HepG2 (cell line): ENCODE data around the gene VRK1. TPM values are rescaled to one million over a fixed set of nuclear protein-coding genes. Genes with fewer than 3 reads are reported as not detected.
A peak's percentile ranks its signal among the peaks of the same experiment; 100 is the strongest.

Source experiments
- ATAC-seq: fragments of 200-7000 bp; cut with Tn5 transposase; 3 replicates; pipeline ENCODE4 v1.9.1; 2020; ENCODE audit warnings: mild to moderate bottlenecking, moderate library complexity
- BruUV-seq: library from RNA; stranded (reverse); fragments of 400-500 nt; replicated peaks from 2 replicates; lab custom pipeline; 2021; lab: Mats Ljungman, UMichigan
- CTCF ChIA-PET: fragments of 300-600 bp; formaldehyde crosslinking; extraction: SDS; loops from one replicate; lab custom pipeline; 2021; ENCODE audit warnings: low total read pairs, inconsistent platforms, low intra/inter-chr PET ratio; lab: Yijun Ruan, JAX
- POLR2A ChIA-PET: fragments of 350-600 bp; sonication (Branson Sonifier 250); formaldehyde crosslinking; loops from one replicate; lab custom pipeline; 2020; ENCODE audit warnings: antibody characterized with exemption, inconsistent platforms; lab: Yijun Ruan, JAX
- DNase-seq: peaks from one replicate; pipeline ENCODE4 v3.0.0-alpha.2; 2015; ENCODE audit warnings: low spot score
- FAIRE-seq: peaks from 3 replicates; lab custom pipeline; 2011; peaks lifted over from hg19 to GRCh38; lab: Jason Lieb, UNC
- H2AFZ ChIP-seq: one replicate; pipeline ENCODE4 v1.6.1; 2011; ENCODE audit warnings: low read length, inconsistent platforms
- H3K27ac ChIP-seq: fragments of 300-600 bp; 3 replicates; pipeline ENCODE4 v1.8.0; 2011; ENCODE audit warnings: mixed run types, mild to moderate bottlenecking, mixed read lengths, low read length, inconsistent platforms; ENCODE audit not compliant: insufficient read depth; ENCODE audit errors: extremely low read length
- H3K27me3 ChIP-seq, 2 experiments: fragments of 200-600 bp in 1 of 2; 2 replicates in 1 of 2; 3 replicates in 1 of 2; pipeline versions ENCODE4 v1.6.0 to v1.8.0; 2011; ENCODE audit warnings: low read length in 2 of 2, mild to moderate bottlenecking in 2 of 2, moderate library complexity in 2 of 2, inconsistent platforms in 1 of 2; ENCODE audit not compliant: insufficient read depth in 2 of 2, control insufficient read depth in 1 of 2
- H3K36me3 ChIP-seq, 2 experiments: fragments of 200-600 bp in 1 of 2; replicated peaks in 1 of 2; 2 replicates in 1 of 2; 3 replicates in 1 of 2; pipeline versions ENCODE4 v1.5.1 to v1.8.0; 2011; ENCODE audit warnings: low read length in 2 of 2, inconsistent platforms in 1 of 2; ENCODE audit not compliant: insufficient read depth in 2 of 2, control insufficient read depth in 1 of 2
- H3K4me1 ChIP-seq: 2 replicates; pipeline ENCODE4 v1.5.1; 2012; ENCODE audit warnings: low read length, inconsistent platforms; ENCODE audit not compliant: insufficient read depth
- H3K4me2 ChIP-seq: 2 replicates; pipeline ENCODE4 v1.6.0; 2011; ENCODE audit warnings: low read depth, low read length, inconsistent platforms
- H3K4me3 ChIP-seq, 3 experiments: fragments of 200-600 bp in 1 of 3; sonication (generic), shearing (Covaris generic) in 1 of 3; replicated peaks in 1 of 3; 2 replicates each; pipeline ENCODE4 v1.5.1; 2011 to 2016; ENCODE audit warnings: low read length in 3 of 3, inconsistent platforms in 2 of 3, low read depth in 2 of 3, mild to moderate bottlenecking in 2 of 3, control low read depth in 1 of 3, mixed read lengths in 1 of 3; ENCODE audit not compliant: insufficient read depth in 1 of 3
- H3K79me2 ChIP-seq: one replicate; pipeline ENCODE4 v1.6.1; 2011; ENCODE audit warnings: low read length, inconsistent platforms; ENCODE audit not compliant: insufficient read depth
- H3K9ac ChIP-seq: 2 replicates; pipeline ENCODE4 v1.6.0; 2011; ENCODE audit warnings: mild to moderate bottlenecking, low read depth, low read length, inconsistent platforms; ENCODE audit not compliant: insufficient read depth
- H3K9me3 ChIP-seq: 2 replicates; pipeline ENCODE4 v1.5.1; 2012; ENCODE audit warnings: mild to moderate bottlenecking, low read length
- H4K20me1 ChIP-seq: 2 replicates; pipeline ENCODE4 v1.6.0; 2011; ENCODE audit warnings: inconsistent platforms, mild to moderate bottlenecking, low read length, moderate library complexity; ENCODE audit not compliant: insufficient read depth
- IRX3 ChIP-seq: sonication (generic); formaldehyde crosslinking; IDR thresholded peaks from 2 replicates; pipeline ENCODE4 v1.8.1; 2023; ENCODE audit warnings: mild to moderate bottlenecking, low read depth, missing genetic modification reagents, borderline replicate concordance
- NFE2 ChIP-seq: sonication (generic); formaldehyde crosslinking; IDR thresholded peaks from 2 replicates; pipeline ENCODE4 v1.4.0; 2020; ENCODE audit warnings: missing genetic modification reagents
- NFE2L1 ChIP-seq: sonication (generic); formaldehyde crosslinking; IDR thresholded peaks from 2 replicates; pipeline ENCODE4 v1.4.0; 2020; ENCODE audit warnings: missing genetic modification reagents, mild to moderate bottlenecking, borderline replicate concordance
- NFYC ChIP-seq: IDR thresholded peaks from 2 replicates; pipeline ENCODE4 v1.6.1; 2016; ENCODE audit warnings: missing genetic modification reagents, missing compliant biosample characterization
- NR2F2 ChIP-seq: IDR thresholded peaks from 2 replicates; pipeline ENCODE4 v1.6.1; 2012; ENCODE audit warnings: low read depth, inconsistent platforms, borderline replicate concordance
- RAD21 ChIP-seq: fragments of 450-650 bp; formaldehyde crosslinking; IDR thresholded peaks from 2 replicates; pipeline ENCODE4 v1.5.0; 2020; ENCODE audit warnings: mild to moderate bottlenecking
- RFXANK ChIP-seq: IDR thresholded peaks from 2 replicates; pipeline ENCODE4 v1.6.1; 2016
- SMC3 ChIP-seq: IDR thresholded peaks from 2 replicates; pipeline ENCODE4 v1.6.1; 2011; ENCODE audit warnings: low read length, improper control_type of control experiment
- STAG1 ChIP-seq: sonication (generic); formaldehyde crosslinking; IDR thresholded peaks from 2 replicates; pipeline ENCODE4 v1.4.0; 2020; ENCODE audit warnings: missing genetic modification reagents
- ZNF230 ChIP-seq: sonication (generic); formaldehyde crosslinking; IDR thresholded peaks from 2 replicates; pipeline ENCODE4 v1.4.0; 2020; ENCODE audit warnings: mild to moderate bottlenecking, missing genetic modification reagents
- ZNF263 ChIP-seq: sonication (generic); formaldehyde crosslinking; IDR thresholded peaks from 2 replicates; pipeline ENCODE4 v1.4.0; 2020; ENCODE audit warnings: missing genetic modification reagents
- ZNF556 ChIP-seq: sonication (generic); formaldehyde crosslinking; IDR thresholded peaks from 2 replicates; pipeline ENCODE4 v1.4.0; 2020; ENCODE audit warnings: mild to moderate bottlenecking, missing genetic modification reagents, borderline replicate concordance
- WGBS: methylation state at CpG from one replicate; pipeline ENCODE4 v1.1.6; 2017; ENCODE audit warnings: low lambda C conversion rate; 5-methylcytosine and 5-hydroxymethylcytosine counted together
- in situ Hi-C: cut with HindIII; loops from 2 replicates; pipeline ENCODE4 v1.10.0; 2017; ENCODE audit warnings: low pct_unique_long_range_greater_than_20kb; ENCODE audit not compliant: extremely low pct_ligation_motif_present
- intact Hi-C: fragments of 100-400 bp; cut with micrococcal nuclease; formaldehyde crosslinking; loops from one replicate; pipeline ENCODE4 v1.10.0; 2022; ENCODE audit not compliant: unreplicated experiment
- polyA plus RNA-seq, 8 experiments: library from polyadenylated mRNA; depleted of rRNA in 3 of 8; stranded (reverse) in 7 of 8; unstranded in 1 of 8; fragments of >200 nt; fragmentation: Illumina TruSeq in 4 of 8; extraction: Trizol in 4 of 8; gene quantifications; 2 replicates each; pipeline versions ENCODE4 v1.2.1 to v1.2.3, GENCODE V29; 2011 to 2016; ENCODE audit warnings: low read depth in 4 of 8, missing spikeins in 1 of 8, mixed read lengths in 1 of 8; ENCODE audit not compliant: insufficient read depth in 1 of 8
- total RNA-seq, 5 experiments: library from RNA; depleted of rRNA; stranded (reverse); fragments of >200 nt; fragmentation: Illumina TruSeq; extraction: Trizol; gene quantifications; 2 replicates each; pipeline ENCODE4 v1.2.3, GENCODE V29; 2016; ENCODE audit warnings: low read depth in 1 of 5
- TF ChIP-seq, protein P1 (sequence below): sonication (generic); formaldehyde crosslinking; IDR thresholded peaks from 2 replicates; pipeline ENCODE4 v1.5.0; 2020; ENCODE audit warnings: mild to moderate bottlenecking, missing genetic modification reagents, moderate library complexity
- TF ChIP-seq, protein P2 (sequence below), 2 experiments: sonication (generic) in 1 of 2; formaldehyde crosslinking in 1 of 2; IDR thresholded peaks; 2 replicates each; pipeline versions ENCODE4 v1.5.1 to v1.6.1; 2011 to 2020; ENCODE audit warnings: borderline replicate concordance in 1 of 2, low read depth in 1 of 2, low read length in 1 of 2, mild to moderate bottlenecking in 1 of 2, missing genetic modification reagents in 1 of 2, moderate library complexity in 1 of 2
- TF ChIP-seq, protein P3 (sequence below): sonication (generic); formaldehyde crosslinking; IDR thresholded peaks from 2 replicates; pipeline ENCODE4 v1.9.0; 2022; ENCODE audit warnings: low read depth, missing genetic modification reagents

Gene VRK1
- total and polyA plus RNA-seq, 2 of the 13 experiments (the other 11 are each of a cell fraction or from before 2014, with no cell fraction given), result 7.9 to 51.3 TPM

DNA sequence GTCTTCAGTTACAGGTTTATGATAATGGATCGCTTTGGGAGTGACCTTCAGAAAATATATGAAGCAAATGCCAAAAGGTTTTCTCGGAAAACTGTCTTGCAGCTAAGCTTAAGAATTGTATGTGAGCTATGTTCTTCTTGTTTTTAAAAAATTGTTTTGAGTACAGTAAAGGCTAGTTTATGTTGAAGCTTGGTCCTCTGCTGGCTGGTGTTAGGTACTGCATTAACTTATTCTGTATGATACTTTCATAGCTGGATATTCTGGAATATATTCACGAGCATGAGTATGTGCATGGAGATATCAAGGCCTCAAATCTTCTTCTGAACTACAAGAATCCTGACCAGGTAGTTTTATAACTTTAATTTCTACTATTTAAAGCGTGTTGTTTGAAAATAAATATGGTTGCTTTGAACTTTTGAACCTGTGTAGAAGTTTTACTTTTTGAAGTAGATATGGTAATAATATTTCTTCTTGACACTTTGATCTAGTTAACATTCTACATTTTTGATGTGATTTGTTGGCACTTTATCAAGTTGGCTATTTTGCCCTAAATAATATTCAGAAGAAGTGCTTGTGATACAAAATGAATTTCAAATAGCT, 55.7 kb downstream of the VRK1 start:
- in situ Hi-C loops, result no loop called here
- no peak for TF ChIP-seq NR2F2
- TF ChIP-seq NFE2L1 (CRISPR knock-in tag), result no peak
- peak; percentile 52; the same call in 1 of the 2 replicates for TF ChIP-seq SMC3
- TF ChIP-seq ZNF230 (CRISPR knock-in tag), result no peak
- TF ChIP-seq IRX3 (CRISPR knock-in tag), result no peak
- TF ChIP-seq NFYC (CRISPR knock-in tag), result no peak
- TF ChIP-seq, protein P1, sequence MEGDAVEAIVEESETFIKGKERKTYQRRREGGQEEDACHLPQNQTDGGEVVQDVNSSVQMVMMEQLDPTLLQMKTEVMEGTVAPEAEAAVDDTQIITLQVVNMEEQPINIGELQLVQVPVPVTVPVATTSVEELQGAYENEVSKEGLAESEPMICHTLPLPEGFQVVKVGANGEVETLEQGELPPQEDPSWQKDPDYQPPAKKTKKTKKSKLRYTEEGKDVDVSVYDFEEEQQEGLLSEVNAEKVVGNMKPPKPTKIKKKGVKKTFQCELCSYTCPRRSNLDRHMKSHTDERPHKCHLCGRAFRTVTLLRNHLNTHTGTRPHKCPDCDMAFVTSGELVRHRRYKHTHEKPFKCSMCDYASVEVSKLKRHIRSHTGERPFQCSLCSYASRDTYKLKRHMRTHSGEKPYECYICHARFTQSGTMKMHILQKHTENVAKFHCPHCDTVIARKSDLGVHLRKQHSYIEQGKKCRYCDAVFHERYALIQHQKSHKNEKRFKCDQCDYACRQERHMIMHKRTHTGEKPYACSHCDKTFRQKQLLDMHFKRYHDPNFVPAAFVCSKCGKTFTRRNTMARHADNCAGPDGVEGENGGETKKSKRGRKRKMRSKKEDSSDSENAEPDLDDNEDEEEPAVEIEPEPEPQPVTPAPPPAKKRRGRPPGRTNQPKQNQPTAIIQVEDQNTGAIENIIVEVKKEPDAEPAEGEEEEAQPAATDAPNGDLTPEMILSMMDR, result peak; percentile 51
- TF ChIP-seq, protein P2, sequence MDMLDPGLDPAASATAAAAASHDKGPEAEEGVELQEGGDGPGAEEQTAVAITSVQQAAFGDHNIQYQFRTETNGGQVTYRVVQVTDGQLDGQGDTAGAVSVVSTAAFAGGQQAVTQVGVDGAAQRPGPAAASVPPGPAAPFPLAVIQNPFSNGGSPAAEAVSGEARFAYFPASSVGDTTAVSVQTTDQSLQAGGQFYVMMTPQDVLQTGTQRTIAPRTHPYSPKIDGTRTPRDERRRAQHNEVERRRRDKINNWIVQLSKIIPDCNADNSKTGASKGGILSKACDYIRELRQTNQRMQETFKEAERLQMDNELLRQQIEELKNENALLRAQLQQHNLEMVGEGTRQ (IDR thresholded peaks at IDR 0.05; ENCODE audit: low read depth, low read length), result no peak
- TF ChIP-seq, protein P2 (CRISPR knock-in tag; IDR thresholded peaks at IDR 0.05; ENCODE audit: borderline replicate concordance), result no peak
- TF ChIP-seq NFE2, result no peak
- TF ChIP-seq, protein P3, sequence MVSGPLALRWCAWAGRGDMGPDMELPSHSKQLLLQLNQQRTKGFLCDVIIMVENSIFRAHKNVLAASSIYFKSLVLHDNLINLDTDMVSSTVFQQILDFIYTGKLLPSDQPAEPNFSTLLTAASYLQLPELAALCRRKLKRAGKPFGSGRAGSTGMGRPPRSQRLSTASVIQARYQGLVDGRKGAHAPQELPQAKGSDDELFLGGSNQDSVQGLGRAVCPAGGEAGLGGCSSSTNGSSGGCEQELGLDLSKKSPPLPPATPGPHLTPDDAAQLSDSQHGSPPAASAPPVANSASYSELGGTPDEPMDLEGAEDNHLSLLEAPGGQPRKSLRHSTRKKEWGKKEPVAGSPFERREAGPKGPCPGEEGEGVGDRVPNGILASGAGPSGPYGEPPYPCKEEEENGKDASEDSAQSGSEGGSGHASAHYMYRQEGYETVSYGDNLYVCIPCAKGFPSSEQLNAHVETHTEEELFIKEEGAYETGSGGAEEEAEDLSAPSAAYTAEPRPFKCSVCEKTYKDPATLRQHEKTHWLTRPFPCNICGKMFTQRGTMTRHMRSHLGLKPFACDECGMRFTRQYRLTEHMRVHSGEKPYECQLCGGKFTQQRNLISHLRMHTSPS (CRISPR knock-in tag), result no peak
- no peak for TF ChIP-seq RFXANK (CRISPR knock-in tag)
- no peak for TF ChIP-seq ZNF263 (CRISPR knock-in tag)
- TF ChIP-seq ZNF556 (CRISPR knock-in tag), result no peak
- peak; percentile 45 for TF ChIP-seq STAG1 (CRISPR knock-in tag)
- peak; percentile 33; the same call in 1 of the 2 replicates for TF ChIP-seq RAD21
- TF ChIP-seq, all 625 proteins: peak for 4
- H3K4me3 ChIP-seq, result no peak overlapping the region
- H3K27ac ChIP-seq, result no peak overlapping the region
- intact Hi-C loops, result loop anchor here (1.0 to 5.0 kb wide), 2 partner anchors 56 to 271 kb away; partner anchors contain the start of gene VRK1
- H3K79me2 ChIP-seq, result no peaks in the 10 kb centered on the region
- H3K4me2 ChIP-seq, result no peak overlapping the region
- H2AFZ ChIP-seq, result no peak overlapping the region
- WGBS, result 67% methylated on average over 4 of the region's 4 CpGs
- H3K4me1 ChIP-seq, result peaks cover 8% of the 10 kb centered on the region; the same call in 1 of the 2 replicates
- H4K20me1 ChIP-seq, result no peaks in the 10 kb centered on the region; the same call in 1 of the 2 replicates
- no peaks in the 10 kb centered on the region for H3K27me3 ChIP-seq
- H3K9me3 ChIP-seq, result no peaks in the 10 kb centered on the region
- DNase-seq (peak; percentile 18), FAIRE-seq (peak; percentile 59), ATAC-seq (peak; percentile 79)
- no peak overlapping the region for H3K9ac ChIP-seq
- CTCF ChIA-PET, result interaction anchor here (0.7 to 2.2 kb wide), 2 partner anchors 112 to 269 kb away, joined by 3 to 14 read pairs; no protein-coding TSS in a partner anchor
- peaks cover 3 to 21% of the 10 kb centered on the region in 2 experiments for H3K36me3 ChIP-seq
- BruUV-seq, result no TSS peak
- POLR2A ChIA-PET, result no interaction called here
